CD8-positive, alpha-beta memory T cell (primary cell): ENCODE results near the gene GGA3. TPM values are rescaled to one million over a fixed set of nuclear protein-coding genes. Genes with fewer than 3 reads are reported as not detected.
"Not testable (repeated sequence)": the region's sequence is repeated elsewhere in the genome, so short reads cannot be mapped to it uniquely, and the experiment has no call there.

Experiments
- CTCF ChIA-PET: fragments of 350-600 bp; sonication (Branson Sonifier 250); formaldehyde crosslinking; loops from one replicate; lab custom pipeline; 2021; ENCODE audit warnings: antibody characterized with exemption; lab: Charles Lee
- POLR2A ChIA-PET: fragments of 350-600 bp; sonication (Branson Sonifier 250); formaldehyde crosslinking; loops from one replicate; lab custom pipeline; 2021; ENCODE audit warnings: antibody characterized with exemption; lab: Charles Lee
- DNase-seq, 5 donors: peaks; one replicate each; pipeline versions ENCODE4 v3.0.0 to v3.0.0-alpha.2; 2020 to 2022; ENCODE audit warnings: mixed read lengths in 1 of 5
- H3K27ac ChIP-seq: one replicate; pipeline ENCODE4 v1.7.0; 2013; ENCODE audit warnings: low read depth, mild to moderate bottlenecking, low read length, moderate library complexity
- H3K27me3 ChIP-seq: 2 replicates; pipeline ENCODE4 v1.7.0; 2013; ENCODE audit warnings: low read length, mild to moderate bottlenecking; ENCODE audit not compliant: insufficient read depth, poor library complexity, severe bottlenecking
- H3K36me3 ChIP-seq: 2 replicates; pipeline ENCODE4 v1.7.0; 2013; ENCODE audit warnings: mild to moderate bottlenecking, low read length, moderate library complexity; ENCODE audit not compliant: insufficient read depth
- H3K4me1 ChIP-seq: 2 replicates; pipeline ENCODE4 v1.7.0; 2013; ENCODE audit warnings: mild to moderate bottlenecking, low read length, moderate library complexity; ENCODE audit not compliant: insufficient read depth
- H3K4me3 ChIP-seq: 2 replicates; pipeline ENCODE4 v1.7.0; 2013; ENCODE audit warnings: mild to moderate bottlenecking, low read length
- H3K9me3 ChIP-seq: 2 replicates; pipeline ENCODE4 v1.7.0; 2013; ENCODE audit warnings: mild to moderate bottlenecking, low read length
- H3K27ac Mint-ChIP-seq, 8 donors: one replicate each; pipeline ENCODE4 v1.8.0; 2020 to 2021; ENCODE audit warnings: mixed read lengths in 8 of 8, mild to moderate bottlenecking in 6 of 8, inconsistent platforms in 3 of 8, moderate library complexity in 3 of 8
- H3K27me3 Mint-ChIP-seq, 2 donors: one replicate each; pipeline ENCODE4 v1.8.0; 2020 to 2021; ENCODE audit warnings: mixed read lengths in 2 of 2, mild to moderate bottlenecking in 1 of 2, moderate library complexity in 1 of 2
- H3K36me3 Mint-ChIP-seq, 3 donors: one replicate each; pipeline ENCODE4 v1.8.0; 2020 to 2021; ENCODE audit warnings: mixed read lengths in 3 of 3, inconsistent platforms in 1 of 3, mild to moderate bottlenecking in 1 of 3
- H3K4me1 Mint-ChIP-seq, 3 donors: one replicate each; pipeline ENCODE4 v1.8.0; 2020 to 2021; ENCODE audit warnings: mixed read lengths in 3 of 3, inconsistent platforms in 1 of 3, mild to moderate bottlenecking in 1 of 3
- H3K4me3 Mint-ChIP-seq, 7 donors: one replicate each; pipeline ENCODE4 v1.8.0; 2020 to 2021; ENCODE audit warnings: mixed read lengths in 7 of 7, mild to moderate bottlenecking in 6 of 7, moderate library complexity in 4 of 7, inconsistent platforms in 2 of 7
- H3K9me3 Mint-ChIP-seq, 5 donors: one replicate each; pipeline ENCODE4 v1.8.0; 2020 to 2022; ENCODE audit warnings: mixed read lengths in 5 of 5, mild to moderate bottlenecking in 3 of 5, moderate library complexity in 2 of 5, inconsistent platforms in 1 of 5
- polyA plus RNA-seq: library from polyadenylated mRNA; unstranded; fragments of 300-500 nt; fragmentation: Illumina TruSeq; gene quantifications from one replicate; pipeline ENCODE4 v1.2.3, GENCODE V29; 2021
- total RNA-seq, 2 experiments: library from RNA; stranded (reverse); gene quantifications; one replicate each; pipeline ENCODE4 v1.2.3, GENCODE V29; 2021

The GGA3 gene
- total and polyA plus RNA-seq, 3 experiments from 2014 or later, result 17.6 to 75.1 (median 73.2) TPM

DNA sequence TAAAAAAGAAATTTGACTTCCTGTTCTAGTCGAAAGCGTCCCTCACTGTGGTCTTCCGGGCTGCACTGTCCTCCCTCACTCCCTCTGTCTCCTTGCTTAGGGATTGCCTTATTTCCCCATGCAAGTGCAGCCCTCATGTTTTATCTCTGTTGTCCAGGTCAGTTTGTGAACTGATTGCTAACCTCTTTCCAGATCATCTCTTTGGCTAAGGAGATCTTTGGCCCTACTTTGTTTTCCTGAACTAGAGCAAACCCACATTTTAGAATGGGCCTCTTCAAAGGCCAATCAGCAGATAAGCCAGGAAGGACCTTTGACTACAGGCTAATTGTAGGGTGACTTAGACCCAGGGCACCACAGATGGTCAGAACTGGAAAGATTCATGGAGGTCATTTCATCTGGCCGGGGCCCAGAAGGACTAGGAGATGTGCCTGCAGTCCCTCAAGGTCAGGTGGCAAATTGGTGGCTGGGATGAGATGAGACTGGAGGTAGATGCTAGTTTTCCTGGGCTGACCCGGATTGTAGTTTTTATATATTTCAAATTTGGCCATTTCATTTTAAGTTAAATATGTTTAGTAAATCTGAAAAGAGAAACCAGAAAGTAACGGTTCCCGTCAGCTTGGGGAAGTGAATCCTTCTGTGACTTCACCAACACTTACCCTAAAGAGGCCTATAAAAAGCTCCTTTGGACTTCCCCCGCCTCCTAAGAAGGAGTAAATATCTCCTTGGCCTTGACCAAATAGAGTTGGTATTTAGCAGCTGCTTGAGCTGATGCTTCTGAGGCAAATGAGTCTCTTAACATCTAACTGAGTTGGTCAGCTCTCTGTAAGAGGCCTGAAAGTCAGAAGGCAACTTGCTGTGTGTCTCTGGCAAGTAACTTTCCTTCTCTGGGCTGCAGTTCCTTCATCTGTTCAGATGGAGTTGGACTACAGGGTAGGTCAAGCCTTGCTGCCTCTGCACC is 34.1 kb upstream of the GGA3 start:
- Histone ChIP-seq H3K27me3 (no peaks in the 10 kb centered on the region), H3K9me3 (no peaks in the 10 kb centered on the region), H3K4me1 (peaks cover 3% of the 10 kb centered on the region), H3K36me3 (no peaks in the 10 kb centered on the region), H3K27ac (no peak overlapping the region), H3K4me3 (no peak overlapping the region)
- peak overlapping the region in 3 of 8 donors; percentile 1 to 68 (median 18) for H3K27ac Mint-ChIP-seq
- H3K27me3 Mint-ChIP-seq, result peaks cover 0 to 2% of the 10 kb centered on the region in 2 donors
- H3K36me3 Mint-ChIP-seq, result no peaks in the 10 kb centered on the region
- POLR2A ChIA-PET, result no interaction called here
- CTCF ChIA-PET, result interaction anchor here (0.7 to 2.1 kb wide), 3 partner anchors 25 to 138 kb away, joined by 3 to 9 read pairs (median 4); partner anchors contain the start of gene MIF4GD
- peak overlapping the region in 1 of 7 donors; percentile 58 for H3K4me3 Mint-ChIP-seq
- H3K9me3 Mint-ChIP-seq, result no peaks in the 10 kb centered on the region
- no peak for DNase-seq
- H3K4me1 Mint-ChIP-seq, result peaks cover 0 to 13% (median 10%) of the 10 kb centered on the region in 3 donors

DNA sequence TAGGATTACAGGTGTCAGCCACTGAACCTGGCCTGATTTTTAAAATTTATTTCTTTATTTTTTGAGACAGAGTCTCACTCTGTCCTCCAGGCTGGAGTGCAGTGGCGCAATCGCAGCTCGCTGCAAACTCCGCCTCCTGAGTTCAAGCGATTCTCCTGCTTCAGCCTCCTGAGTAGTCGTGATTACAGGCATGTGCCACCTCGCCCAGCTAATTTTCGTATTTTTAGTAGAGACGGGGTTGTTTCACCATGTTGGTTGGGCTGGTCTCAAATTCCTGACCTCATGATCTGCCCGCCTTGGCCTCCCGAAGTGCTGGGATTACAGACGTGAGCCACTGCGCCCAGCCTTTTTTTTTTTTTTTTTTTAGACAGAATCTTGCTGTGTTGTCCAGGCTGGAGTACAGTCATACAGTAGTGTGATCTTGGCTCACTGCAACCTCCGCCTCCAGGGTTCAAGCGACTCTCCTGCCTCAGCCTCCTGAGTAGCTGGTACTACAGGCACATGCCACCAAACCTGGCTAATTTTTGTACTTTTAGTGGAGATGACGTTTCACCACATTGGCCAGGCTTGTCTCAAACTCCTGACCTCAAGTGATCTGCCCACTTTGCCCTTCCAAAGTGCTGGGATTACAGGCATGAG is 31.5 kb upstream of the GGA3 start:
- not testable (repeated sequence) for H3K36me3 ChIP-seq, H3K27ac ChIP-seq, H3K9me3 ChIP-seq, H3K36me3 Mint-ChIP-seq, DNase-seq, H3K27me3 ChIP-seq, H3K27me3 Mint-ChIP-seq, H3K9me3 Mint-ChIP-seq, H3K4me3 Mint-ChIP-seq, H3K4me3 ChIP-seq
- peak overlapping the region in 1 of 8 donors; percentile 71 for H3K27ac Mint-ChIP-seq
- peaks cover 10% of the 10 kb centered on the region for H3K4me1 ChIP-seq
- CTCF ChIA-PET, result interaction anchor here (0.9 to 1.3 kb wide), 3 partner anchors 22 to 29 kb away, joined by 3 to 4 read pairs (median 3); partner anchors contain the start of gene MIF4GD
- POLR2A ChIA-PET, result interaction anchor here (0.7 kb wide), 1 partner anchor 313 kb away, joined by 4 read pairs; no protein-coding TSS in a partner anchor
- H3K4me1 Mint-ChIP-seq, result peaks cover 10 to 29% (median 28%) of the 10 kb centered on the region in 3 donors

DNA sequence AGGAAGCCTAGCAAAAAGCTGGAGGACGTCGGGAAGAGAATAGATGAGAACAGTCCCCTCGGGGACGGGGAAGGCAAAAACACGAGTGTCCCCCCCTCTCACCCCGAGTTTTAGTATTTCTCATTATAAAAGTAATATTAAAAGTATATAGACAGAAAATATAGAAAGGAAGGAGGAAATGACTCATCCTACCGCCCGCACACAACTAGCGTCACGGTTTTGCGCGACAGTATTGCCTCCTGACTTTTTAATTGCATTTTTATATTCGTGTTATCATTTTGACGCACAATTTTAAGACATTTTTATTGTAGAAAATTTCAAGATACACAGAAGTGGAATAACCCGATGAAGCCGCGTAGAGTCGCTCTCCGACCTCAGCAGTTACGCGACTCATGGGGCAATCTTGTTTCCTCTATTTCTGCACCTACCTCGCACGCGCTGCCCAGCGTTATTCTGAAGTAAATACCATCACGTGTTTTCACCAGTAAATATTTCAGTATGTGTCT is 28.5 kb upstream of the GGA3 start:
- Histone ChIP-seq H3K27me3 (no peaks in the 10 kb centered on the region), H3K4me3 (peak overlapping the region; percentile 95), H3K36me3 (no peaks in the 10 kb centered on the region), H3K27ac (peak overlapping the region; percentile 96), H3K4me1 (peaks cover 10% of the 10 kb centered on the region), H3K9me3 (no peaks in the 10 kb centered on the region)
- ChIA-PET POLR2A (interaction anchor here (0.6 to 3.0 kb wide), 15 partner anchors 10 to 417 kb away, joined by 3 to 72 read pairs (median 4); partner anchors contain the start of genes FDXR, GGA3, GRB2 and MIF4GD), CTCF (interaction anchor here (0.7 to 3.9 kb wide), 21 partner anchors 11 to 329 kb away, joined by 3 to 66 read pairs (median 6); partner anchors contain the start of genes GGA3, GRB2, HID1 and MIF4GD)
- H3K27ac Mint-ChIP-seq, result peak overlapping the region; percentile 95 to 100 (median 100)
- H3K4me3 Mint-ChIP-seq, result peak overlapping the region; percentile 95 to 100 (median 98)
- H3K4me1 Mint-ChIP-seq, result peaks cover 10 to 23% (median 18%) of the 10 kb centered on the region in 3 donors
- H3K9me3 Mint-ChIP-seq, result no peaks in the 10 kb centered on the region
- H3K36me3 Mint-ChIP-seq, result peaks cover 0 to 24% (median 1%) of the 10 kb centered on the region in 3 donors
- peak in 3 of 5 donors; percentile 40 to 79 (median 42) for DNase-seq
- H3K27me3 Mint-ChIP-seq, result peaks cover 0 to 3% of the 10 kb centered on the region in 2 donors

DNA sequence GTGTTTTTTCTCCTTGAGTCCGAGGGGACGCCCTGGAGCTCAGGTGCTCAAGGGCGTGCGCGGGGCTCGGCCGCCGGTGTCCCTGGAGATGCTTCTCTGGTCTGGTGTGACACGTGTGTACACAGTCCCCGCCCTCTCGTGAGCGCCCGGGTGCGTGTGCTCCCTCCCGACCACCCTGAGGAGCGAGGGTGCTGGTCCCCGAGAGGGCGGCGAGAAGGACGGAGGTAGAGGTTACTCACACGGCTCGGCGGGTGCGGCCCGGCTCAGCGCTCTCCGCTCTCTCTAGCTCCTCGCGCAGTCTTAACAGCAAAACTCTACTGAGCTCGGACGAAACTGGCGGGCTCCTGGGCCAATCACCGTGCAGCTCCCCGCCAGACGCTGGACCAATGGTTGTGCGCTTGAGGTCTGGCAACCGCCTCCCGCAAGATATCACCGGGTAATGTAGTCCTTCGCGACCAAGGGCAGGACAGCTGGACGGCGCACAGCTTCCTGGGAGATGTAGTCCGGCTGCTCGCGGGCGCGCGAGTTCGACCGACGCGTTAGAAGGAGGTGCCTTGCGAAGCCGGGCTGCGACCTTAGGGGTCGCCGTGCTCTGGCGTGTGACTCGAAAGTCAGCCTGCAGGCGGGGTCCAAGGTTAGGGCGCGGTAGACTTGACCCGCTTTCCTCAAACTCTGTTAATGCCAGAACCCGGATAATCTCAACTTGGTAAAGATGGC is 27.9 kb upstream of the GGA3 start, which contains the start of gene SLC25A19:
SLC25A19 (minus strand) TSS at position 319 of the 717 bp plus-strand sequence. CDS start 2,669 bp downstream, outside the sequence.
- Histone ChIP-seq H3K27ac (peak within 1 kb of the TSS; percentile 96), H3K36me3 (no peaks in the 10 kb centered on the region), H3K4me1 (peaks cover 10% of the 10 kb centered on the region), H3K9me3 (no peaks in the 10 kb centered on the region), H3K27me3 (no peaks in the 10 kb centered on the region), H3K4me3 (peak within 1 kb of the TSS; percentile 95)
- Mint-ChIP-seq H3K4me1 (peaks cover 10 to 23% (median 18%) of the 10 kb centered on the region in 3 donors), H3K27ac (peak within 1 kb of the TSS; percentile 95 to 100 (median 100)), H3K4me3 (peak within 1 kb of the TSS; percentile 95 to 100 (median 98)), H3K36me3 (peaks cover 0 to 26% (median 1%) of the 10 kb centered on the region in 3 donors), H3K9me3 (no peaks in the 10 kb centered on the region), H3K27me3 (peaks cover 0 to 3% of the 10 kb centered on the region in 2 donors)
- peak; percentile 96 to 98 (median 97) for DNase-seq
- POLR2A ChIA-PET, result interaction anchor here (0.6 to 3.0 kb wide), 20 partner anchors 11 to 416 kb away, joined by 3 to 72 read pairs (median 4); partner anchors contain the start of genes FDXR, GGA3, GRB2 and MIF4GD
- CTCF ChIA-PET, result interaction anchor here (0.6 to 3.9 kb wide), 29 partner anchors 9 to 494 kb away, joined by 3 to 66 read pairs (median 4); partner anchors contain the start of genes GGA3, GRB2, HID1 and MIF4GD

DNA sequence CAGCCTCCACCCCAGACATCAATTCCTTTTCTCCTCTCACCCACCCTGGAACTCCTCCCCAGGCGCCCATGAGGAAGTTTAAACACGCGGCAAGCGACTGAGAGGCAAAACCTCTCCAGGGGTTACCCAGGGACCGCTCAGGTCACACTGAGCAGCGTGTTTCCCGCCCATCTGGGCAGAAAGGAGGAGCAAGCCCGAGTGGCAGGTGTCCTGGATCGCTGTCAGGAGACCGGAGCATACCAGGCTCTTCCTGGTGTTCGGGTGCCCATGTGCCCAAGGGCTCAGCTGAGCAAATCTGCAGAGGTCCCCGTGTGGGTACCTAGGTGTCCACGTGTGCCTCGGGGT is 27.3 kb upstream of the GGA3 start:
- CTCF ChIA-PET, result interaction anchor here (0.6 to 3.9 kb wide), 28 partner anchors 9 to 495 kb away, joined by 3 to 66 read pairs (median 4); partner anchors contain the start of genes GGA3, GRB2, HID1 and MIF4GD
- Histone ChIP-seq H3K4me1 (peaks cover 10% of the 10 kb centered on the region), H3K27me3 (no peaks in the 10 kb centered on the region), H3K4me3 (peak overlapping the region; percentile 95), H3K36me3 (no peaks in the 10 kb centered on the region), H3K27ac (peak overlapping the region; percentile 96), H3K9me3 (no peaks in the 10 kb centered on the region)
- peak overlapping the region; percentile 95 to 100 (median 100) for H3K27ac Mint-ChIP-seq
- no peaks in the 10 kb centered on the region for H3K9me3 Mint-ChIP-seq
- H3K4me3 Mint-ChIP-seq, result peak overlapping the region; percentile 95 to 100 (median 98)
- peaks cover 0 to 27% (median 1%) of the 10 kb centered on the region in 3 donors for H3K36me3 Mint-ChIP-seq
- DNase-seq, result peak in 1 of 5 donors; percentile 63
- H3K27me3 Mint-ChIP-seq, result peaks cover 0 to 3% of the 10 kb centered on the region in 2 donors
- POLR2A ChIA-PET, result interaction anchor here (0.6 to 3.0 kb wide), 19 partner anchors 12 to 416 kb away, joined by 3 to 72 read pairs (median 4); partner anchors contain the start of genes FDXR, GGA3, GRB2 and MIF4GD
- H3K4me1 Mint-ChIP-seq, result peaks cover 10 to 23% (median 18%) of the 10 kb centered on the region in 3 donors

DNA sequence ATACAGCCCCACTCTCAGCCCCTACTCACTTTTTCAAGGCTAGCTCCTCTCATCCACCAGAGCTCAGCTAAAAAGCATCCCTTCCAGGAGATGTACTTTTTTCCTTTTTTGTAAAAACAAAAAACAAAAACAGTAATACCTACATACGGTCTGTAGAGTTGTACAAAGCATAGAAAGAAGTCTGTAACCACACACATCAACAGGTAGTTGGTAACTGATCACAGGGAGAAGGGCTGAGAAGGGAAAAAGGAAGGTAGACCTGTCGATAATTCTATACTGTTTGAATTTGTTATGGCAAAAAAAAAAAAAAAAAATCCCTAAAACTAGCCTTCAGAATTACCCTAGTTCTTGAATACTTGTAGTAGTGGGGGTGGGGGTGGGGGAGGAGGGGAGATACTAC is 27.0 kb upstream of the GGA3 start:
- ChIA-PET POLR2A (interaction anchor here (0.9 to 3.0 kb wide), 7 partner anchors 17 to 168 kb away, joined by 3 to 72 read pairs (median 6); partner anchors contain the start of genes GGA3, GRB2, MIF4GD and MRPS7), CTCF (interaction anchor here (1.0 to 3.9 kb wide), 13 partner anchors 16 to 495 kb away, joined by 3 to 66 read pairs (median 6); partner anchors contain the start of genes GGA3, GRB2, MIF4GD and MRPS7)
- peak overlapping the region; percentile 96 for H3K27ac ChIP-seq
- DNase-seq, result no peak
- H3K36me3 ChIP-seq, result no peaks in the 10 kb centered on the region
- peaks cover under 1 to 30% (median 2%) of the 10 kb centered on the region in 3 donors for H3K36me3 Mint-ChIP-seq
- peaks cover 0 to 3% of the 10 kb centered on the region in 2 donors for H3K27me3 Mint-ChIP-seq
- H3K9me3 Mint-ChIP-seq, result no peaks in the 10 kb centered on the region
- peak overlapping the region; percentile 1 to 100 (median 99) for H3K27ac Mint-ChIP-seq
- H3K4me3 Mint-ChIP-seq, result peak overlapping the region; percentile 95 to 100 (median 98)
- no peaks in the 10 kb centered on the region for H3K9me3 ChIP-seq
- peaks cover 10 to 23% (median 18%) of the 10 kb centered on the region in 3 donors for H3K4me1 Mint-ChIP-seq
- no peaks in the 10 kb centered on the region for H3K27me3 ChIP-seq
- H3K4me1 ChIP-seq, result peaks cover 10% of the 10 kb centered on the region
- peak overlapping the region; percentile 95 for H3K4me3 ChIP-seq
